Fibroblast of mammary gland (primary cell): ENCODE measurements around the gene PHF24.

ENCODE experiments used
- DNase-seq: peaks from one replicate; pipeline ENCODE4 v3.0.0-alpha.2; 2010; ENCODE audit warnings: low read depth
- H3K4me3 ChIP-seq: 2 replicates; pipeline ENCODE4 v1.5.1; 2011; ENCODE audit warnings: low read depth, mild to moderate bottlenecking, low read length, moderate library complexity; ENCODE audit not compliant: control insufficient read depth
- CTCF ChIP-seq: conservative IDR thresholded peaks from 2 replicates; pipeline ENCODE4 v1.5.1; 2011; ENCODE audit warnings: low read depth, low read length, inconsistent platforms; ENCODE audit not compliant: control insufficient read depth, insufficient read depth

The PHF24 gene

GRCh38 chr9:34956648-34957047, 1.4 kb upstream of the PHF24 start:
- no peak overlapping the region for H3K4me3 ChIP-seq
- TF ChIP-seq CTCF: no peak
- no peak for DNase-seq

- H3K4me3 ChIP-seq: no peak overlapping the region
- TF ChIP-seq CTCF: no peak
These were observed 412 bp downstream of the PHF24 start for GRCh38 chr9:34958411-34958982.

GRCh38 chr9:34959461-34959860, 1.4 kb downstream of the PHF24 start:
- TF ChIP-seq CTCF: no peak
- DNase-seq: no peak
- no peak overlapping the region for H3K4me3 ChIP-seq

More at GRCh38 chr9:34958411-34958982, 412 bp downstream of the PHF24 start:
- DNase-seq: no peak

GRCh38 chr9:34961574-34962490, 3.7 kb downstream of the PHF24 start:
- DNase-seq: peak; percentile 80
- H3K4me3 ChIP-seq: no peak overlapping the region
- no peak for TF ChIP-seq CTCF

- no peak for TF ChIP-seq CTCF
- H3K4me3 ChIP-seq: no peak overlapping the region
- no peak for DNase-seq
These were observed 4.5 kb downstream of the PHF24 start for GRCh38 chr9:34962546-34962945.

- no peak for TF ChIP-seq CTCF
- no peak overlapping the region for H3K4me3 ChIP-seq
- no peak for DNase-seq
These were observed 5.5 kb downstream of the PHF24 start for GRCh38 chr9:34963552-34963951.
